Sigmoid colon (tissue), 7 donors: ENCODE data around the gene SLC35F2. TPM values are rescaled to one million over a fixed set of nuclear protein-coding genes. Genes with fewer than 3 reads are reported as not detected.
"Not testable (repeated sequence)": the region's sequence is repeated elsewhere in the genome, so short reads cannot be mapped to it uniquely, and the experiment has no call there.

ENCODE experiments used
- DNase-seq: peaks from one replicate; pipeline ENCODE4 v3.0.0-alpha.2; 2019
- H3K27ac ChIP-seq, 4 donors: fragments of 200-600 bp; sonication (generic); one replicate each; pipeline ENCODE4 v1.5.1; 2016 to 2019; ENCODE audit warnings: mild to moderate bottlenecking in 1 of 4
- H3K27me3 ChIP-seq, 3 donors: fragments of 200-600 bp; sonication (generic); one replicate each; pipeline ENCODE4 v1.5.1; 2019; ENCODE audit warnings: mild to moderate bottlenecking in 1 of 3
- H3K36me3 ChIP-seq, 4 donors: fragments of 200-600 bp; sonication (generic); one replicate each; pipeline ENCODE4 v1.5.1; 2016 to 2019
- H3K4me1 ChIP-seq, 4 donors: fragments of 200-600 bp; sonication (generic); one replicate each; pipeline ENCODE4 v1.5.1; 2017 to 2019
- H3K4me3 ChIP-seq, 4 donors: fragments of 200-600 bp; sonication (generic); one replicate each; pipeline ENCODE4 v1.5.1; 2017 to 2019; ENCODE audit warnings: mild to moderate bottlenecking in 2 of 4, moderate library complexity in 1 of 4
- H3K9me3 ChIP-seq, 4 donors: fragments of 200-600 bp in 3 of 4; sonication (generic) in 3 of 4; one replicate each; pipeline versions ENCODE4 v1.5.1 to v1.6.1; 2013 to 2019
- EP300 ChIP-seq, 4 donors: sonication (generic); formaldehyde crosslinking; IDR thresholded peaks; one replicate each; pipeline ENCODE4 v1.6.1; 2017; ENCODE audit warnings: antibody characterized with exemption in 4 of 4
- POLR2A ChIP-seq, 2 donors: fragments of 450-650 bp; IDR thresholded peaks; one replicate each; pipeline ENCODE4 v1.6.1; 2016; ENCODE audit warnings: antibody characterized with exemption in 2 of 2, mild to moderate bottlenecking in 2 of 2, moderate library complexity in 2 of 2
- POLR2AphosphoS5 ChIP-seq, 4 donors: sonication (generic); formaldehyde crosslinking; IDR thresholded peaks; one replicate each; pipeline ENCODE4 v1.6.1; 2017; ENCODE audit warnings: antibody characterized with exemption in 4 of 4
- WGBS, 2 donors: extraction: QIAGEN DNeasy Blood & Tissue Kit; methylation state at CpG; one replicate each; pipeline ENCODE4 v1.1.7; 2013; 5-methylcytosine and 5-hydroxymethylcytosine counted together
- intact Hi-C: fragments of 100-400 bp; cut with DNase I; formaldehyde crosslinking; loops from one replicate; pipeline ENCODE4 v1.15.1; 2023
- polyA plus RNA-seq, 3 donors: library from polyadenylated mRNA; stranded (reverse); fragments of 200-250 nt; gene quantifications; one replicate each; pipeline ENCODE4 v1.2.3, GENCODE V29; 2013
- total RNA-seq, 4 donors: library from RNA; depleted of rRNA; stranded (reverse); fragments of >200 nt; gene quantifications; one replicate each; pipeline ENCODE4 v1.1.0, GENCODE V29; 2016
- TF ChIP-seq, protein P1 (sequence below), 4 experiments: fragments of 450-650 bp in 3 of 4; fragments of 200-600 bp in 1 of 4; IDR thresholded peaks; one replicate each; pipeline ENCODE4 v1.5.1; 2016 to 2019; ENCODE audit warnings: antibody characterized with exemption in 4 of 4, mild to moderate bottlenecking in 3 of 4, moderate library complexity in 2 of 4
- donor health status: healthy with polysubstance abuse.
- donor health status: Bipolar disorder and iron deficiency.
- donor health status: healthy.

The SLC35F2 gene
- total and polyA plus RNA-seq, 7 donors, result 0.83 to 15.4 (median 4.4) TPM

DNA sequence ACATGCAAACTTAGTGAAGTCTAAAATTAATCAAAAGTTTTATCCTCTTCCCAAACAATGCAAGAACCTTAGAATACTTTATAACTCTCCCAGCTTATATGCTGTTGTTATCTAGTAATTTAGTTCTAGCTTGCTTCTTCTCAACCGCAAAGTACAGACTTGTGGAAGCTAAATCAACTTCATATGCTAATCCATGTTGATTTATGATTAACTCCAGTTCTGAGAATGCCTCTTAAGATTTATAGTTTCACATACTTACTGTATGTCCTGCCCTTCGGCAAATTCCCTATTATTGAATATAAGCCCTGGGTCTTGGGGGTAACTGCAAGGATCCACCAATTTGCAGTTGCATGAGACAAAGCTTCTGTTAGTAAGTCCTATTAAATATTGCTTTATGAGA, 17.6 kb upstream of the SLC35F2 start:
- no peaks in the 10 kb centered on the region for H3K27me3 ChIP-seq
- intact Hi-C loops, result no loop called here

DNA sequence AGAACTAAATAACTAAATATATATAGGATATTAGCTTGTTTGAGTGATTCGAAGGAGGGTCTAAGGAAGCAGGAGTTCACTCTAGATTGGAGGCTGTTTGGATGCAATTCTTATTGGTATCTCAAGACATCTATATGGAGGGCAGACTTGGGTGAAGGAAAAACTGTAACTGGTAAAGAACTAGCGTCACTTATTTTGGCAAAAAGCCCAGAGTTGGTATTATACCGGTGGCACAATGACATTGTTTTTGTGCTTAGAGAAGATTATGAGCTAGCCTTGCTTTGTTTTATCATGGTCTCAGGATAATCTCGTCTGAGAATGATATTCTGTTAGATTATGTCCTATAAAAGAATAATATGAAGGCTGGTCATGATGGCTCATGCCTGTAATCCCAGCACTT, 6.0 kb upstream of the SLC35F2 start:
- intact Hi-C loops, result no loop called here
- no peak overlapping the region for H3K27ac ChIP-seq
- no peaks in the 10 kb centered on the region for H3K36me3 ChIP-seq
- no peak overlapping the region for H3K4me3 ChIP-seq
- 32 to 54% methylated on average over 4 of the region's 4 CpGs for WGBS, 2 donors
- H3K27me3 ChIP-seq, result no peaks in the 10 kb centered on the region
- peaks cover 0 to 6% (median 2%) of the 10 kb centered on the region in 4 donors for H3K4me1 ChIP-seq
- TF ChIP-seq POLR2A (IDR thresholded peaks at IDR 0.05), result no peak
- TF ChIP-seq EP300 (IDR thresholded peaks at IDR 0.05), result no peak
- no peak for TF ChIP-seq POLR2AphosphoS5 (IDR thresholded peaks at IDR 0.05)
- TF ChIP-seq, protein P1, sequence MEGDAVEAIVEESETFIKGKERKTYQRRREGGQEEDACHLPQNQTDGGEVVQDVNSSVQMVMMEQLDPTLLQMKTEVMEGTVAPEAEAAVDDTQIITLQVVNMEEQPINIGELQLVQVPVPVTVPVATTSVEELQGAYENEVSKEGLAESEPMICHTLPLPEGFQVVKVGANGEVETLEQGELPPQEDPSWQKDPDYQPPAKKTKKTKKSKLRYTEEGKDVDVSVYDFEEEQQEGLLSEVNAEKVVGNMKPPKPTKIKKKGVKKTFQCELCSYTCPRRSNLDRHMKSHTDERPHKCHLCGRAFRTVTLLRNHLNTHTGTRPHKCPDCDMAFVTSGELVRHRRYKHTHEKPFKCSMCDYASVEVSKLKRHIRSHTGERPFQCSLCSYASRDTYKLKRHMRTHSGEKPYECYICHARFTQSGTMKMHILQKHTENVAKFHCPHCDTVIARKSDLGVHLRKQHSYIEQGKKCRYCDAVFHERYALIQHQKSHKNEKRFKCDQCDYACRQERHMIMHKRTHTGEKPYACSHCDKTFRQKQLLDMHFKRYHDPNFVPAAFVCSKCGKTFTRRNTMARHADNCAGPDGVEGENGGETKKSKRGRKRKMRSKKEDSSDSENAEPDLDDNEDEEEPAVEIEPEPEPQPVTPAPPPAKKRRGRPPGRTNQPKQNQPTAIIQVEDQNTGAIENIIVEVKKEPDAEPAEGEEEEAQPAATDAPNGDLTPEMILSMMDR (IDR thresholded peaks at IDR 0.05), result no peak
- DNase-seq, result no peak
- no peaks in the 10 kb centered on the region for H3K9me3 ChIP-seq

More for the DNA sequence above, 17.6 kb upstream of the SLC35F2 start:
- TF ChIP-seq EP300 (IDR thresholded peaks at IDR 0.05), result no peak
- TF ChIP-seq POLR2AphosphoS5 (IDR thresholded peaks at IDR 0.05), result no peak
- TF ChIP-seq POLR2A (IDR thresholded peaks at IDR 0.05), result no peak
- TF ChIP-seq, protein P1 (IDR thresholded peaks at IDR 0.05), result no peak
- Histone ChIP-seq H3K9me3 (no peaks in the 10 kb centered on the region), H3K27ac (no peak overlapping the region), H3K36me3 (no peaks in the 10 kb centered on the region), H3K4me3 (no peak overlapping the region), H3K4me1 (no peaks in the 10 kb centered on the region)
- 56 to 85% methylated on average over 2 of the region's 2 CpGs for WGBS, 2 donors
- DNase-seq, result no peak

- no peak overlapping the region for H3K4me3 ChIP-seq
- intact Hi-C loops, result no loop called here
- DNase-seq, result peak; percentile 8
- no peaks in the 10 kb centered on the region for H3K36me3 ChIP-seq
- no peaks in the 10 kb centered on the region for H3K27me3 ChIP-seq
- H3K9me3 ChIP-seq, result no peaks in the 10 kb centered on the region
- no peak overlapping the region for H3K27ac ChIP-seq
- TF ChIP-seq POLR2A (IDR thresholded peaks at IDR 0.05) (no peak), POLR2AphosphoS5 (IDR thresholded peaks at IDR 0.05) (no peak), EP300 (IDR thresholded peaks at IDR 0.05) (no peak)
- TF ChIP-seq, protein P1 (IDR thresholded peaks at IDR 0.05), result no peak
- H3K4me1 ChIP-seq, result peaks cover 0 to 23% (median 13%) of the 10 kb centered on the region in 4 donors
- 63 to 81% methylated on average over 2 of the region's 2 CpGs for WGBS, 2 donors
These were observed 2.1 kb upstream of the SLC35F2 start for GRCh38 chr11:107860688-107861087.

- H3K4me3 ChIP-seq, H3K27ac ChIP-seq, H3K36me3 ChIP-seq, H3K27me3 ChIP-seq, H3K9me3 ChIP-seq, intact Hi-C loops: not testable (repeated sequence)
- H3K4me1 ChIP-seq, result peaks cover 0 to 23% (median 13%) of the 10 kb centered on the region in 4 donors
- WGBS, 2 donors, result 78 to 85% methylated on average over 15 of the region's 15 CpGs
- peak; percentile 14 for DNase-seq
These were observed 1.6 kb upstream of the SLC35F2 start for GRCh38 chr11:107860240-107860620.

- 1 to 2% methylated on average over 31 of the region's 31 CpGs for WGBS, 2 donors
- no peak for TF ChIP-seq POLR2AphosphoS5 (IDR thresholded peaks at IDR 0.05)
- TF ChIP-seq, protein P1 (IDR thresholded peaks at IDR 0.05), result no peak
- TF ChIP-seq EP300 (IDR thresholded peaks at IDR 0.05), result no peak
- no peak for TF ChIP-seq POLR2A (IDR thresholded peaks at IDR 0.05)
- peaks cover 0 to 23% (median 13%) of the 10 kb centered on the region in 4 donors for H3K4me1 ChIP-seq
- no peaks in the 10 kb centered on the region for H3K27me3 ChIP-seq
- peak overlapping the region; percentile 53 to 70 (median 62) for H3K4me3 ChIP-seq
- DNase-seq, result peak; percentile 74
- intact Hi-C loops, result no loop called here
- peak overlapping the region in 2 of 4 donors; percentile 69 to 73 for H3K27ac ChIP-seq
- H3K9me3 ChIP-seq, result no peaks in the 10 kb centered on the region
- no peaks in the 10 kb centered on the region for H3K36me3 ChIP-seq
These were observed 1.1 kb upstream of the SLC35F2 start for GRCh38 chr11:107859459-107860239.
